DMS 273 treated with DMSO at 0.1 percent for 48 hours (cell line): ENCODE data around the gene INO80C.
"Not testable (repeated sequence)": the region's sequence is repeated elsewhere in the genome, so short reads cannot be mapped to it uniquely, and the experiment has no call there.

Experiments
- DNase-seq: peaks from one replicate; lab custom pipeline; 2025; lab: John Stamatoyannopoulos, UW

Gene INO80C

DNA sequence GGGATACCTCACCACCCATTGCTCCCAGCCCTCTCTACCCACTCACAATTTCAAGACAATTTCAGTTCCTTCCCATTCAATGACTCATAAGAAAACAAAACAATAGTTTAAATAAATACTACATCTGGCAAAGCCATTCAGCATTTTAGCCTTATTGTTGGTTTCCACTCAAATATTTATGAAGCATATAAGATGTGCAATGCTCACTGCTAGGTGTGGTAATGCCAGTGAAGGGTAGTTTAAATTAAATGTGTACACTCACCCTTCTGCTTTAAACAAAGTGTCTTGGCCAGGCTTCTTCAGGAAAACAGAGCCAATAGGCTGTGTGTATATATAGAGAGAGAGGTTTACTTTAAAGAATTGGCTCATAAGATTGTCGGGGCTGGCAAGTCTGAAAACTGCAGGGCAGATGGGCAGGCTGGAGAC lies 37.0 kb downstream of the INO80C start:
- DNase-seq: no peak

DNA sequence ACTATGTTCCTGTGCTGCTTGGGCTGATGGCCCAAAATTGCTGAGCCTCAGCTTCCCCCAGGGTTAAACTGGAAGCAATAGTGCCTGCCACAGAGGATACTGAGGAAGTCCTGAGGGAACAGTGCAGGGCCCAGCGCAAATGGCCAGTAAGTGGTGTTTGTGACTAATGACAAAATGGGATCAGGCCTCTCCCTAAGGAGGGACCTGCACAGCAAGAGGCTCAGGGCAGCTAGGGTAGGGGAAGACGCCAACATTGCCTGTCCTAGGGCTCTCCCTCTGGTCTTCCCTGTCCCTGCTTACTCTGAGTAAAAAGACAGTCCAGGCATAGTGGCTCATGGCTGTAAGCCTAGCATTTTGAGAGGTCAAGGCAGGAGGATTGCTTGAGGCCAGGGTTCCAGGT lies 37.8 kb downstream of the INO80C start:
- no peak for DNase-seq

DNA sequence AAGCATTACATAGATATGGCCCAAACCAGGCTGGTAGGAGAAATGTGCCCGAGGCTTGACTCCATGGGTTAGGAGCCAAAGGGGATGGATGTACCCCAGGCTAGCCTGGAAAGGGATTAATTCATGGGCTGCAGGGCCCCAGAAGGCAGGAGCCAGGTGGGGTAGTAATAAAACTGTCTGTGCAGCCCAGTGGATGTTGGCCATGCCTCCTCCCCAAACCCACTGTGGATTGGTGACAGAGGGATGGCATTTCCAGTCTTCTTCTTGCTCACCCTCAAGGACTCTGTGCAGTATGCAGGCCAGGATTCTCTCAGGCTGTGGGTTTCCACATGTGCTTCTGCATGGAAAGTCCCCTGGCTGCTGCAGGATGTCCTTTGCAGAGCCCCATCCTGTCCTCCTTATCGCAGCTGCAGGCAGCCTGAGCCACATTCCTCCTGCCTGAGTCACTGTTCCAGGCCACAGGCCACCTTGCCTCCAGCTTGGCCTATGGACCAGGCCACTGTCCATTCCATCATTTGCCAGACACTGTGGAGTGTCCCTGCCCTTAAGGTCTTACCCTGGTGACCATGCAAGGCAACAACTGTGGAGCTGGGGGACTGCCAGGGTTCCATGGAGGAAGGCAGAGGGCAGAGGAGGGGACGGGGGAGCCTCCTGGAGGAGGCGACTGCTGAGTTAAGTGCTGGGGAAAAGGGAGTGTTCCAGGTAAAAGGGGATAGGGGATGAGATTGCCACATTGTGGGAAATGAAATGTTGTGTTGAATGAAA lies 38.9 kb downstream of the INO80C start:
- DNase-seq: no peak

DNA sequence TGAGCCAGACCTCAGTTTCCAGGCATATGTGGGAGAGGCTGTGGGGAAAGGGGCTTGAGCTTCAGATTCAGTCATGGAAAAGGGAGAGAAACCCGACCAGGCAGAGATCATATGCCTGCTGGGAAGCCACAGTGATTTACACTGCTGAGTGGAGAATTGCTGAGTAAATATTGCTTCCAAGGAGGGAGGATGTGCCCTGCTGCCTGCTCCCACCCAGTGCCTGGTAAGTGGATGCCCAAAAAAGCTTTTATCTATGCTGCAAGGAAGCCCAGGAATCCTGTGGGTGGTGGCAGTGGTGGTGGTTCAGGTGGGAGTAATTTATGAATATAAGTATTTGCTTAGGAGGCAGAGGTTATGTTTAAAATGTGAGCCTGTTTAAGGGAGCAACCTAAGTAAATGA lies 39.5 kb downstream of the INO80C start:
- no peak for DNase-seq

DNA sequence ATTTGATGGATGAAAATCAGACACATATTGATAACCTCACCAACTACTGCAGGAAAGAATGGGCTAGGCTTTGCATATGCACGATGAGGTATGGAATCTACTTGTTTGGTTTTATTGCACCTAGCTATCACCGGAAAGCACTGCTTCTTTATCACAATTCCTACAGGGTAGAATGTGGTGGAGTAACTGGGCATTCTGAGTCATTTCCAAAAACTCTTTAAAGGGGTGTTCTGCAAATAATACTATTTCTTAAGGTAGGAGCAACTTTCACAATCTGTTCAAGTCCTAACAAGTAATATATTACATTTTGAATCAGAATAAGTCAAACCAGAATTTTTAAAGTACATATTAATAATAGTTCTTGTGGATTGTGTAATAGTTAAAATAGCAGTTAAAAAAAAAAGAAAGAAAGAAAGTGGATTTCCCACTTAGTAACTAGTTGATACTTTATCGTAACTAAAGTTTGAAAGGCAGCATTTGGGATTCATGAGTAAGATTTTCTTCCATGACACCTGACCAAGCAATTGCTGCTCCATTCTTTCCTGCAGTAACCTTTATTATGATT lies 40.5 kb downstream of the INO80C start:
- no peak for DNase-seq

DNA sequence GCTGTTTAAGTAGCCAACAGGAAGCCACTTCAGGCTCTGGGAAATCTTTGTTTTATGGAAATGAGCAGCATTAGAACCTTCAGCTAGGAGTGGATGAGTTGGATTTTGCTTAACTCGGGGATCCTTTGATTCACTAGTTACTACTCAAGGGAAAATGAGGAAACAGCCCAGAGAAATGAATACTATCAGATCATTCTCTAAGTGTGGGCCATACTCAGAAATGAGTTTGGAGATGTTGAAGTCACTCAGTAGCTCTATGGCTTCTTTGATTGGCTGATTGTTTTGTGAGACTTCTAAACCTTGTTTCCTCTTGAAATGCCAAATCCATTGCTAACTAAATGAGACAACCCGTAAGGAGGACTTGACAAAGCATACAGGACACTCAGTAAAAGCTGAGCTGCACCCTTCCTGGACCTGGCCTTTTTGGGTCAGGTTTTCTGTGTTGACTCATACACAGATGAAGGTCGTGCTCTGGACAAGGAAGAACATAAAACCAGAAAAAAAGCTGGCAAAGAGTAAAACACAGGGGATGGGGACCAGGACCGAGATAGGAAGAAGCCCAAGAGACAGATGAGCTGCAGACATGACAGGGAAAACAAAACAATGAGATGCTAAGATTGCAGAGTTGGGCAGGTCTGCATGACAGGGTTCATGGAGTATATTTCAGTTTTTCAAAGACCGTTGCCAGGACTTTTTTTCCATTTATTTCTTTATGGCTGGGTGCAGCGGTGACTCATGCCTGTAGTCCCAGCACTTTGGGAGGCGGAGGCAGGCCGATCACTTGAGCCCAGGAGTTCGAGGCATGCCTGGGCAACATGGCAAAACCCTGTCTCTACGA lies 41.6 kb downstream of the INO80C start:
- no peak for DNase-seq

DNA sequence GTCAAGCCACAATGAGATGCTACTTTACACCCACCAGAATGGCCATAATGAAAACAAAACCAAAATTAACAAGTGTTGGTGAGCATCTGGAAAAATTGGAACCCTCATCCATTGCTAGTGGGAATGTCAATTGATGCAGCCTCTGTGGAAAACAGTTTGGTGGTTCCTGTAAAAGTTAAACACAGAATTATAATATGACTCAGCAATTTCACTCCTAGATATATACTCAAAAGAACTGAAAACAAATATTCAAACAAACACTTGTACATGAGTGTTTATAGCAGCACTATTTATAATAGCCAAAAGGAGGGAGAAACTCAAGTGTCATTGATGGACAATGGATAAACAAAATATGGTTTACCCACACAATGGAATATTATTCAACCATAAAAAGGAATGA lies 43.0 kb downstream of the INO80C start:
- no peak for DNase-seq

DNA sequence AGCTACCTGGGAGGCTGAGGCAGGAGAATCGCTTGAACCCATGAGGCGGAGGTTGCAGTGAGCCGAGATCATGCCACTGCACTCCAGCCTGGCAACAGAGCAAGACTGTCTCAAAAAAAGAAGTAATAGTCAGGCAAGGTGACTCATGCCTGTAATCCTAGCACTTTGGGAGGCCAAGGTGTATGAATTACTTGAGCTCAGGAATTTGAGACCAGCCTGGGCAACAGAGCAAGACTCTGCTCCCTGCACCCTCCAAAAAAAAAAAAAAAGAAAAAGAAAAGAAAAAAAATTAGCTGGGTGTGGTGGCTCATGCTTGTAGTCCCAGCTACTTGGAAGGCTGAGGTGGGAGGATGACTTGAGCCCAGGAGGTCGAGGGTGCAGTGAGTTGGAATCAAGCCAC lies 44.7 kb downstream of the INO80C start:
- not testable (repeated sequence) for DNase-seq

DNA sequence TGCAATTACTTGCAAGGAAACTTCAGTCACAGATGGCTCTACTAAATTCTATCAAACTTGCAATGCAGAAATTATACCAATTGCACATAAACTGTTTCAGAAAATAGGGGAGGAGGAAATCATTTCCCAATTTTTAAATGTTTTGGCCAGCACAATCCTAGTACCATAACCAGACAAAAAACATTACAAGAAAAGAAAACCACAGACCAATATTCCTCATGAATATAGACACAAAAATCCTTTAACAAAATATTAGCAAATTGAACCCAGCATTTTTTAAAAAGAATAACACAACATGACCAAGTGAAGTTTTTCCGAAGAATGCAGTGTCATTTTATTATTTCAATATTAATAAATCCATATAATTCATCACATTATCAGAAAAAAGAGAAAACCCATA lies 45.8 kb downstream of the INO80C start:
- no peak for DNase-seq

DNA sequence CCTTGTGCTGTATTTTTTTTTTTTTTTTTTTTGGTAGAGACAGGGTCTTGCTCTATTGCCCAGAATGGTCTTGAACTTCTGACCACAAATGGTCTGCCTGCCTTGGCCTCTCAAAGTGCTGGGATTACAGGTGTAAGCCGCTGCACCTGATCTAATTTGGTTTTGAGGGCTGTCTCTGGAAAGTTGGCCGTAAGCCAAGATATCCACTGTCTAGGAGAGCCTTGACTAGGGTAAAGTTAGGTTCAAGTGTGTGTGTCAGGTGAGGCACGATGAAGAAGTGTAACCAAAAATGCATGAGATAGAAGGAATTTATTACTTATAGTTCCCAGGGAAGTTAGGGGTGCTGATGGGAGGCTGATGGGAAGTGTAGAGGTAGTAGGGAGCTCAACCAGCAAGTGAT lies 46.7 kb downstream of the INO80C start:
- DNase-seq: no peak

DNA sequence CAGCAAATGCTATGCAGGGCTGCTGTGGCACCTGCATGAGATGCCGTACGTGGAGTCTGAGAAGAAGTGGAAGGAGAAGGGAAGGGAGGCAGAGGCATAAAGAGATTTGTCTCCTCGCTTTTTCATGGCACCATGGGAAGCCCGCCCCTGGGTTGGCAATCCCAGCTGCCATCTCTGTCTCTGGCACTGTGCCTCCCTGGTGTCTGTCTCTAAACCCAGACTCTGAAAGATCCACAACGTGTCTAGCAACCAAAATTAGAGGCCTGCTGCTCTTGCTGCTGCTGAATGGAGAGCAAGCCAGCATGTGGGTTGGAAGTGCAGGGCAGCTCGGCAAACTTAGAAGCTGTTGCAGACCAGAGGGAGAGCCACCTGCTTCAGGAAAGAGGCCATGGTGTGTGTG lies 53.1 kb downstream of the INO80C start:
- no peak for DNase-seq

DNA sequence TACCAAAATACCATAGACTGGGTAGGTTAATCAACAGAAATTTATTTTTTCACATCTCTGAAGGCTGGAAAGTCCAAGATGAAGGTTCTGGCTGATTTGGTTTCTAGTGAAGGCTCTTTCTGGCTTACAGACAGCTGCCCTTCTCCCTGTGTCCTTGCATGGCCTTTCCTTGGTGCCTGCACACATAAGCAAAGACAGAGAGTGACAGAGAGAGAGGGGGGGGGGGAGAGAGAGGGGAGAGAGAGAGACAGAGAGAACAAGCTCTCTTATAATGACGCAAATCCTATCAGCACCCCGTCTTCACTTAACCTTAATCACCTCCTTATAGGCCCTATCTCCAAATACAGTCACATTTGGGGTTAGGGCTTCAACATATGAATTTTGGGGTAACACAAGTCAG lies 53.9 kb downstream of the INO80C start:
- no peak for DNase-seq

DNA sequence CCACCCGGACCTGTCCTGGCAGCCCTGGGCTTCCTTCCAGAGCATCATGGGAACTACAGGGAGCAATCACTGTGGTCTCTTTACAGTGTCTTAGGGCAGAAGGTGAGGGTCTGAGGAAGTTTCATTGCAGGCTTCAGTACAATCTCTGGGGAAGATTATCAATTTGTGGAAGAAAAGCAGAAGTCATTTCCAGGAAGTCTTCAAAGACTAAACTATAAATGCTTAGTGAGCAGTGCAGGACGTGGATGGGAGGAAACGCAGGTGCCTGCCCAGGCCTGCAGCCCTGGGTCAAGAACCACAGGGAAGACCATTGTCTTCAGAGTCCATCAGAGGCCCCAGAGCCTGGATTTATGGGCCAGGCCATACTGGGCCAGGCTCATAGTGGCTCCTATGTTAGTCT lies 54.3 kb downstream of the INO80C start:
- no peak for DNase-seq

DNA sequence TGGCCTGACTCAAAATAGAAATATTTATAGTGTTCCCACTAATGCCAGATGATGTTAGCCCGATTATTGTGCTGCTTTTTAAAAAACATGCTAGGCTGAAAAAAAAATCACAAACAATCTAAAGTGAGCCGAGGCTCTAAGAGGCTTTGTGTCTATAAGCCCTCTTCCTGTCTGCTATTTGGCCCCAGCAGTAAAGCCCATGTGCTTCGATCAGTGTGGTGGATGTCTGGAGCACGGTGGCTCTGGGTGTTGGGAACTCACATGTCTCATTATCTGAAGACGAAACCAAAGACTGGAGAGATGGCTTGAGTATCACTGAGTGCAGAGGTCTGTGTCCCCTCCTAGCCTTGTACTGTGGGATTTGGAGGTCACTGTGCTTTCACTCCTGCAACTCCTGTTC lies 55.1 kb downstream of the INO80C start:
- DNase-seq: no peak

DNA sequence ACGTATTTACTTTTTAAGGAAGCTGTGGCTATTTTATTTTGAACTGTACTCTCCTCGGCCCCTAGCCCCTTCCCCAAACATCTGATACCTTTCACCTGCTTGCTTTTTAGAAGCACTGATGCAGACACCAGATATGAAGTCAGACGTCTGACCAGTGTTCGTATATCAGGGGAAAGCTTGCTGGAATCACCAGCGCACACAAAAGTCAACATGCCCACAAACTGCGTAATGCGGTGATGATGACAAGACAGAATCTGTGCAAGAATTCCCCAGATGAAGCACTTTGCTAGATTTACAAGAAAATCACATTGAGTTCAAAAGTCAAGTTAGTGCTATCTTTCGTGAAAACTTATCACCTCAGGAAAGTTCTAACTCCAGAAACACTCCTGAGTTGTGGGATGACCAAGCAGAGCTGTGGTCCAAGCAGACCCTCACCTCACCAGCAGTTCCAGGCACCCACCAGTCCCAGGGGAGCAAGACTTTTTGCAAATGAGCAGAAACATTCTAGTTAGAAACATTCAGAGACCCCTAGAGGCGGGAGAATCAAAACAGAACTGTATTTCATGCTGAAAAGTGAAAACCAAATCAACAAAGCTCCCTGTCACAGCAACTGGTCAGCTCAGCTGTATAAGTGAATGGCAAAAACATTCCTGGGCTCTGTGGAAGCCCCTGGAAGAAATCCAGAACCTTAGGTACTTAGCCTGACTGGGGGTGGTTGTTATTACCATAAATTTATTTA lies 55.7 kb downstream of the INO80C start:
- DNase-seq: no peak

DNA sequence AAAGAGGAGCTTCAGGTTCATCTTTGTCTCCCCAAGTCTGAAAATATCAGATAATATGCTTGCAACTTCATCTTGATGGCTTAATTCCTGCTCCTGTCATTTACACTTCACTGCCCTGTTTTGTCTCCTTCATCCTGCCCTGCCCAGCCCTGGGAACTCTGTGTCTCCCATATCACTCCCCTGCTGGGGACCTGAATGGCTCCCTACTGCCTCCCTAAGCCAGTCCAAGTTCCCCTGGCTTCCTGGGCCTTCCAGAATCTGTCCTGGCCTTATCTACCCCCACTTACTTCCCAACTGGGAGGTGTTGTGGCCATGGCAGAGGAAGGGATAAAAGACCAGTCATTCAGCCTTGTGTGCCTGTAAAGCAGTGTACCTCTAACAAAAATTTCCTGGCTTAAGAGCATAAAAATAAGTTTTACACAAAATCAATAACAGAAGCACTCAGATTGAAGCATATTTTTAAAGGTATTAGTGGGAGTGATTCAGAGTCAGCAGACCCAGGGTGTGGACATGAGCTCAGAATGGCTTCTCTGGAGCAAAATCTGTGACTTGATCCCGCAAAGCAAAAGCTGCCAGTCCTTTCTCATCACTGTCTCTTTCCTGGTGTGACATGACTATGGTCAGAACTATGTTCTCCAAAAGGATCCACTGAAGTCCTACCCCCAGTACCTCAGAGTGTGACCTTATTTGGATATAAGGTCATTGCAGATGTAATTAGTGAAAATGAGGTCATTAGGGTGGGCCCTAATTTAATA lies 59.1 kb downstream of the INO80C start:
- no peak for DNase-seq

DNA sequence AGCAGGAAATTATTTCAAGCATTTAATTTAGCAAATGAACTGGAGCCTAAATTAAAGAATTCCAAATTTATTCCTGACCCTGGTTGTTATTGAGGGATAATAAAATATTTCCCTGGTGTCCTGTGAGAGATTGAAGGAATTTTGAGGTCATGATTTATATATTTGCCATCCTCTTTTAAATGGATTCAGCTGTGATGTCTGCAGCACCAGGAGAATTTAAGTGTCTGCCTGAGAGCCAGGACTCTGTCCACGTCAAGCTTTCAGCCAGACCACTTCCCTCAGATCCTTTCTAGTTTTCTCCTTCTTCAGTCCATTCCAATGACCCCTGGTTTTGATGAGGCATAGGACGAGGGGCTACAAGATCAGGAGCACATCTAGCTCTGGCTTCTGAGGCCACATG lies 59.9 kb downstream of the INO80C start:
- DNase-seq: no peak

DNA sequence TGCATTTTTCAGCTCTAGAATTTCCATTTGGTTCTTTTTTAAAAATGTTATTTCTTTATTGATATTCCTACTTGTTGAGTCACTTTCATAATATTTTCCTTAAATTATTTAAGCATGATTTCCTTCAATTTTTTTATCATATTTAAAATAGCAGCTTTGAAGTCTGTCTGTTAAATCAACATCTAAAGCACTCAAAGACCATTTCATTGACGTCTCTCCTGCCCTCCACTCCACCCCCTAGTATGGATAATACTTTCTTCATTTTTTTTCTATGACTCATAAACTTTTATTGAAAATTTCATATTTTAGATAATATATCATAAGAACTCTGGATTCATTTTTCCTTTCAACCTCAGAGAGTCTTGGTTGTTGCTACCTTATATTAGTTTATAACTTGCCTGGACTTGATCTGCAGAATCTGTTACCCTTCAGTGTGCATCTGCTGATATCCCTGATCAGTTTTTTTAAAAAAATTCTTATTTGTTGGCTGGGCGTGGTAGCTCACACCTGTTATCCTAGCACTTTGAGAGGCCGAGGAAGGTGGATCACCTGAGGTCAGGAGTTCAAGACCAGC lies 61.6 kb downstream of the INO80C start:
- no peak for DNase-seq

DNA sequence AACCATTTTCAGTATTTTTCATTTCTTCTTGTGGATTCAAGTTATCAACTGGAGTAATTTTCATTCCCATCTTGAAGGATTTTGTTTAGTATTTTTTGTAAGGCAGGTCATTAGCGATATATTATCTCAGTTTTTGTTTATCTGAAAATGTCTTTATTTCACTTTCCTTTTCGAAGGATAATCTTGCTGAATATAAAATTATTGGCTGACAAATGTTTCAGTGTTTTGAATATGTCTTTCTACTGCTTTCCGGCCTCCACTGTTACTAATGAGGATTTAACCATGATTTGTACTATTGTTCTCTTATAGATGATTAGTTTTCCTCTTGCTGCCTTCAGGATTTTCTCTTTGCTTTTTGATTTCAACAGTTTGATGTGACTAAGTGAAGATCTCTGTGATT lies 62.4 kb downstream of the INO80C start:
- DNase-seq: no peak

DNA sequence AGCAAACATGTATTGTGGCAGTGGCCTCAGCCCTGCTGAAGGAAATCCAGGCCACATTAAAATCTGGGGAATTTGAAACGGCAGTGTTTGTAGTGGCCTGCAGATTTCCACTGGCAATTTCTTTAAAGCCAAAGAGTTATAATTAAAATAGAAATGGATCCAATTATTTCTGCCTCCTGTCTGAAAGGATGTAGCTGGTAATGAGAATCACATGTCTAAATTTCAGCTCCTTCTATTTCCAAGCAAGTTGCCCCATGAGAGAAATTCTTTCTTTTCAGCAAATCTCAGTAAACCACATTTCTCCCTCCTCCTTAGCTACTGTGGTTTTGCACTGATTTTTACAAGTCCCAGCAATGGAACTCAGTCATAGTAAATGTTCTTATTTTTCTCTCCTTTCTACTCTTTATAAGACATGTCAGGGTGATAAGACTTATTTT lies 65.2 kb downstream of the INO80C start:
- no peak for DNase-seq

DNA sequence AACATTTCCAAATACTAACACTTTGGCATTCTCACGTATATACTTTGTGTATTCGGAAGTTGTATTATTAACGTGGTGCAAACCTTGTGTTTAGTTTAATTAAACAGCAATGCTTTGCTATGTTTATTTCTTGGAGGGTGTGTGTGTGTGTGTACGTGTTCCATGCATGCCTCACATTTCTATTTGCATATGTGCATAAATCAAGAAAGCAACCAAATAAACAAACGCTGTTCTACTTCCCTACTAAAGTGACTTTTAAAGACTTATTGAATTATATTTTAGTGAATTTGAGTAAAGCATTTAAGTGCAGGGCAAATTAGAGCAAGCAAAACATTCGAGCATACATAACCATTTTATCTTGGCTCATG lies 66.4 kb downstream of the INO80C start:
- no peak for DNase-seq
